H9 (cell line): ENCODE measurements around the gene ADGRF1. TPM values are rescaled to one million over a fixed set of nuclear protein-coding genes. Genes with fewer than 3 reads are reported as not detected.

Source experiments
- DNase-seq: peaks from one replicate; pipeline ENCODE4 v3.0.0-alpha.2; 2017
- H2AFZ ChIP-seq: one replicate; pipeline ENCODE4 v1.6.1; 2013; ENCODE audit warnings: mild to moderate bottlenecking, low read length, control low read depth, moderate library complexity
- H2AK5ac ChIP-seq: 2 replicates; pipeline ENCODE4 v1.6.1; 2013; ENCODE audit warnings: low read length, control low read depth, mixed read lengths; ENCODE audit not compliant: insufficient read length
- H2BK120ac ChIP-seq: one replicate; pipeline ENCODE4 v1.6.1; 2013; ENCODE audit warnings: low read depth, mild to moderate bottlenecking, low read length, control low read depth, inconsistent platforms; ENCODE audit not compliant: poor library complexity, severe bottlenecking
- H2BK12ac ChIP-seq: 2 replicates; pipeline ENCODE4 v1.6.1; 2013; ENCODE audit warnings: low read length, control low read depth, mixed read lengths, low read depth; ENCODE audit not compliant: insufficient read length
- H2BK15ac ChIP-seq: 2 replicates; pipeline ENCODE4 v1.6.1; 2013; ENCODE audit warnings: low read depth, low read length, control low read depth
- H2BK20ac ChIP-seq: one replicate; pipeline ENCODE4 v1.6.1; 2013; ENCODE audit warnings: low read depth, mild to moderate bottlenecking, low read length, control low read depth, inconsistent platforms; ENCODE audit not compliant: poor library complexity, severe bottlenecking
- H2BK5ac ChIP-seq: 2 replicates; pipeline ENCODE4 v1.6.1; 2013; ENCODE audit warnings: low read length, control low read depth, mixed read lengths; ENCODE audit not compliant: insufficient read length
- H3K14ac ChIP-seq: 2 replicates; pipeline ENCODE4 v1.6.1; 2013; ENCODE audit warnings: low read length, control low read depth; ENCODE audit not compliant: insufficient read depth
- H3K18ac ChIP-seq: 2 replicates; pipeline ENCODE4 v1.6.1; 2013; ENCODE audit warnings: low read depth, mild to moderate bottlenecking, mixed read lengths, low read length, control low read depth; ENCODE audit not compliant: insufficient read length
- H3K23ac ChIP-seq: 2 replicates; pipeline ENCODE4 v1.6.1; 2013; ENCODE audit warnings: low read length, control low read depth, mixed read lengths, low read depth; ENCODE audit not compliant: insufficient read length
- H3K23me2 ChIP-seq: 2 replicates; pipeline ENCODE4 v1.6.1; 2013; ENCODE audit warnings: low read depth, mild to moderate bottlenecking, mixed read lengths, low read length, control low read depth; ENCODE audit not compliant: insufficient read length, poor library complexity, severe bottlenecking
- H3K27ac ChIP-seq: 2 replicates; pipeline ENCODE4 v1.5.1; 2013; ENCODE audit warnings: low read length, control low read depth, mixed read lengths, low read depth; ENCODE audit not compliant: insufficient read length
- H3K27me3 ChIP-seq: 2 replicates; pipeline ENCODE4 v1.6.1; 2013; ENCODE audit warnings: low read length, control low read depth, inconsistent platforms; ENCODE audit not compliant: insufficient read depth
- H3K4ac ChIP-seq: 2 replicates; pipeline ENCODE4 v1.6.1; 2013; ENCODE audit warnings: low read depth, mild to moderate bottlenecking, control low read depth, inconsistent platforms, low read length, moderate library complexity
- H3K4me1 ChIP-seq: 2 replicates; pipeline ENCODE4 v1.6.1; 2013; ENCODE audit warnings: low read length, control low read depth, inconsistent platforms; ENCODE audit not compliant: insufficient read depth
- H3K4me2 ChIP-seq: 2 replicates; pipeline ENCODE4 v1.6.1; 2013; ENCODE audit warnings: low read length, control low read depth, mixed read lengths; ENCODE audit not compliant: insufficient read length, insufficient read depth
- H3K56ac ChIP-seq: 2 replicates; pipeline ENCODE4 v1.6.1; 2013; ENCODE audit warnings: low read depth, mild to moderate bottlenecking, mixed read lengths, low read length, control low read depth; ENCODE audit not compliant: insufficient read length
- H3K79me1 ChIP-seq: 2 replicates; pipeline ENCODE4 v1.6.1; 2013; ENCODE audit warnings: low read depth, mild to moderate bottlenecking, moderate library complexity, low read length, control low read depth, inconsistent platforms; ENCODE audit not compliant: insufficient read depth, poor library complexity, severe bottlenecking
- H3K79me2 ChIP-seq: 2 replicates; pipeline ENCODE4 v1.6.1; 2013; ENCODE audit warnings: low read length, control low read depth, inconsistent platforms; ENCODE audit not compliant: insufficient read depth
- H3K9ac ChIP-seq: 2 replicates; pipeline ENCODE4 v1.6.1; 2013; ENCODE audit warnings: low read length, control low read depth, mixed read lengths; ENCODE audit not compliant: insufficient read length; ENCODE audit errors: extremely low read depth
- H3K9me3 ChIP-seq: one replicate; pipeline ENCODE4 v1.6.1; 2013; ENCODE audit warnings: low read depth, low read length, inconsistent platforms; ENCODE audit not compliant: control insufficient read depth
- H3T11ph ChIP-seq: one replicate; pipeline ENCODE4 v1.6.1; 2013; ENCODE audit warnings: mild to moderate bottlenecking, low read length, control low read depth, inconsistent platforms
- H4K20me1 ChIP-seq: one replicate; pipeline ENCODE4 v1.6.1; 2013; ENCODE audit not compliant: control insufficient read depth, insufficient read length, insufficient read depth
- H4K5ac ChIP-seq: 2 replicates; pipeline ENCODE4 v1.6.1; 2013; ENCODE audit warnings: low read depth, mild to moderate bottlenecking, mixed read lengths, low read length, control low read depth; ENCODE audit not compliant: insufficient read length
- H4K8ac ChIP-seq: replicated peaks from 2 replicates; pipeline ENCODE4 v1.6.1; 2013; ENCODE audit warnings: low read length, control low read depth, mixed read lengths, low read depth; ENCODE audit not compliant: insufficient read length
- H4K91ac ChIP-seq: 2 replicates; pipeline ENCODE4 v1.6.1; 2013; ENCODE audit warnings: low read depth, mild to moderate bottlenecking, moderate library complexity, mixed read lengths, low read length, control low read depth; ENCODE audit not compliant: insufficient read length
- H3K27ac Mint-ChIP-seq, 3 experiments: 2 replicates in 2 of 3; 3 replicates in 1 of 3; pipeline ENCODE4 v1.8.0; 2020 to 2021; ENCODE audit warnings: mixed read lengths in 3 of 3, mild to moderate bottlenecking in 1 of 3, moderate library complexity in 1 of 3
- H3K27me3 Mint-ChIP-seq: 2 replicates; pipeline ENCODE4 v1.8.0; 2021; ENCODE audit warnings: low read depth, mild to moderate bottlenecking, moderate library complexity, mixed read lengths
- H3K36me3 Mint-ChIP-seq, 3 experiments: 2 replicates in 2 of 3; 3 replicates in 1 of 3; pipeline ENCODE4 v1.8.0; 2020 to 2021; ENCODE audit warnings: low read depth in 3 of 3, mixed read lengths in 3 of 3; ENCODE audit not compliant: insufficient read depth in 1 of 3
- H3K4me1 Mint-ChIP-seq, 2 experiments: 2 replicates each; pipeline ENCODE4 v1.8.0; 2020; ENCODE audit warnings: mixed read lengths in 2 of 2
- H3K4me3 Mint-ChIP-seq, 2 experiments: 2 replicates in 1 of 2; 3 replicates in 1 of 2; pipeline ENCODE4 v1.8.0; 2020 to 2021; ENCODE audit warnings: mild to moderate bottlenecking in 2 of 2, mixed read lengths in 2 of 2, moderate library complexity in 1 of 2
- H3K9me3 Mint-ChIP-seq, 2 experiments: 2 replicates in 1 of 2; 3 replicates in 1 of 2; pipeline ENCODE4 v1.8.0; 2020; ENCODE audit warnings: mild to moderate bottlenecking in 2 of 2, mixed read lengths in 2 of 2, moderate library complexity in 1 of 2
- WGBS: extraction: QIAGEN DNeasy Blood & Tissue Kit; methylation state at CpG from one replicate; pipeline ENCODE4 v1.1.7; 2013; ENCODE audit warnings: missing lambda C conversion rate, low lambda C conversion rate, mixed read lengths; ENCODE audit not compliant: insufficient read length; ENCODE audit errors: extremely low coverage; 5-methylcytosine and 5-hydroxymethylcytosine counted together
- total RNA-seq: library from RNA; stranded (reverse); gene quantifications from 2 replicates; pipeline ENCODE4 v1.2.1, GENCODE V29; 2021
- TF ChIP-seq, protein P1 (sequence below): fragments of 200-600 bp; sonication (generic); conservative IDR thresholded peaks from 3 replicates; pipeline ENCODE4 v1.8.0; 2021; ENCODE audit warnings: antibody characterized with exemption, mild to moderate bottlenecking

Gene ADGRF1
- total RNA-seq, 1 experiment from 2014 or later: not detected

DNA sequence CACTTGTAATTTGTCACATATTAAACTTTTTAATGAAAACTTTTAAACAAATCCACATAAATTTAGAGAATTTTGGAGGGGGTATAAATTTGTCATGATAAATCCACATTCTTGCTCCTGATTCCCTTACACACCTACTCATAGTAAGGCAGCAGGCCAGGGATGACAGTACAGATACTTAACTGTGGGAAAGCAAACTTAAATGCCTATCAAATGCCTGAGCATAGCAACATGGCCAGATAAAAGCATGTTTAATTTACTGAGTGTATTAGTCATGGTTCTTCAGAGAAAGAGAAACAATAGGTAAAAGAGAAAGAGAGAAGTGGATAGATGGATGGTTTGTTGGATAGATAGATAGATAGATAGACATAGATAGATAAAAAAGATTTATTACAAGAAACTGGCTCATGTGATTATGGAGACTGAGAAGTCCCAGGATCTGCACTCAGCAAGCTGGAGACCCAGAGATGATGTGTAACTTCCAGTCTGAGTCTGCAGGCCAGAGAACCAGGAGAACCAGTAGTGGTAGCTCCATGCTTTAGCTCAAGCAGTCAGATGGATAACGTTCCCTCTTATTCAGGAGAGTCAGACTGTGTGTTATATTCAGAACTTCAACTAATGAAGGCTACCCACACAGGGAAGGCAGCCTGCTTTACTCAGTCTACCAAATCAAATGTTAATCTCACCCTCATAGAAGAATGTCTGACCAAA is 15.9 kb upstream of the ADGRF1 start:
- Histone ChIP-seq H4K20me1 (no peaks in the 10 kb centered on the region), H3K79me1 (no peaks in the 10 kb centered on the region), H3K56ac (no peak overlapping the region), H3K23ac (no peak overlapping the region), H4K5ac (no peak overlapping the region), H2BK20ac (no peak overlapping the region), H2BK120ac (no peak overlapping the region), H3K4me2 (no peak overlapping the region), H2BK5ac (no peak overlapping the region), H2BK15ac (no peak overlapping the region), H3K79me2 (no peaks in the 10 kb centered on the region), H3K27ac (no peak overlapping the region), H3K18ac (no peak overlapping the region), H3K4ac (no peak overlapping the region), H4K8ac (no peak overlapping the region), H3K9me3 (no peaks in the 10 kb centered on the region), H3K4me1 (no peaks in the 10 kb centered on the region), H3K14ac (no peak overlapping the region), H3K9ac (no peak overlapping the region), H3K23me2 (no peaks in the 10 kb centered on the region), H3T11ph (no peak overlapping the region), H4K91ac (no peak overlapping the region), H2AFZ (no peak overlapping the region), H2AK5ac (no peak overlapping the region), H3K27me3 (no peaks in the 10 kb centered on the region), H2BK12ac (no peak overlapping the region)
- TF ChIP-seq, protein P1, sequence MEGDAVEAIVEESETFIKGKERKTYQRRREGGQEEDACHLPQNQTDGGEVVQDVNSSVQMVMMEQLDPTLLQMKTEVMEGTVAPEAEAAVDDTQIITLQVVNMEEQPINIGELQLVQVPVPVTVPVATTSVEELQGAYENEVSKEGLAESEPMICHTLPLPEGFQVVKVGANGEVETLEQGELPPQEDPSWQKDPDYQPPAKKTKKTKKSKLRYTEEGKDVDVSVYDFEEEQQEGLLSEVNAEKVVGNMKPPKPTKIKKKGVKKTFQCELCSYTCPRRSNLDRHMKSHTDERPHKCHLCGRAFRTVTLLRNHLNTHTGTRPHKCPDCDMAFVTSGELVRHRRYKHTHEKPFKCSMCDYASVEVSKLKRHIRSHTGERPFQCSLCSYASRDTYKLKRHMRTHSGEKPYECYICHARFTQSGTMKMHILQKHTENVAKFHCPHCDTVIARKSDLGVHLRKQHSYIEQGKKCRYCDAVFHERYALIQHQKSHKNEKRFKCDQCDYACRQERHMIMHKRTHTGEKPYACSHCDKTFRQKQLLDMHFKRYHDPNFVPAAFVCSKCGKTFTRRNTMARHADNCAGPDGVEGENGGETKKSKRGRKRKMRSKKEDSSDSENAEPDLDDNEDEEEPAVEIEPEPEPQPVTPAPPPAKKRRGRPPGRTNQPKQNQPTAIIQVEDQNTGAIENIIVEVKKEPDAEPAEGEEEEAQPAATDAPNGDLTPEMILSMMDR: no peak
- Mint-ChIP-seq H3K4me1 (no peaks in the 10 kb centered on the region), H3K27ac (no peak overlapping the region), H3K27me3 (no peaks in the 10 kb centered on the region), H3K36me3 (peaks cover 0 to 4% (median 0%) of the 10 kb centered on the region in 3 experiments; a peak in 1 of 7 replicates), H3K9me3 (peaks cover 0 to 4% of the 10 kb centered on the region in 2 experiments; a peak in 1 of 5 replicates), H3K4me3 (no peak overlapping the region)
- WGBS: no CpG with 5 or more reads among the region's 1 CpG
- DNase-seq: no peak
